DOHH2 (cell line): ENCODE results near the gene SRC.

ENCODE experiments used
- H3F3A ChIP-seq: fragments of 200-600 bp; sonication (generic), shearing (Covaris generic); 2 replicates; pipeline ENCODE4 v1.6.0; 2016; ENCODE audit warnings: antibody characterized with exemption, mild to moderate bottlenecking; ENCODE audit not compliant: control insufficient read depth, insufficient read depth
- H3K27ac ChIP-seq: fragments of 200-600 bp; sonication (generic); 2 replicates; pipeline ENCODE4 v1.5.1; 2014; ENCODE audit warnings: low read depth, mild to moderate bottlenecking, low read length, moderate library complexity
- H3K27me3 ChIP-seq: fragments of 200-600 bp; sonication (generic); 2 replicates; pipeline ENCODE4 v1.6.1; 2014; ENCODE audit warnings: mild to moderate bottlenecking, low read length, mixed read lengths; ENCODE audit not compliant: control insufficient read depth
- H3K36me3 ChIP-seq: fragments of 200-600 bp; sonication (generic); 2 replicates; pipeline ENCODE4 v1.6.1; 2014; ENCODE audit warnings: mild to moderate bottlenecking, low read length, moderate library complexity, mixed read lengths; ENCODE audit not compliant: control insufficient read depth
- H3K4me1 ChIP-seq: fragments of 200-600 bp; sonication (generic); 2 replicates; pipeline ENCODE4 v1.6.1; 2014; ENCODE audit warnings: mild to moderate bottlenecking, low read length, mixed read lengths; ENCODE audit not compliant: control insufficient read depth
- H3K4me2 ChIP-seq: fragments of 200-600 bp; sonication (generic); 2 replicates; pipeline ENCODE4 v1.6.0; 2014; ENCODE audit warnings: mild to moderate bottlenecking, low read length, moderate library complexity
- H3K4me3 ChIP-seq: fragments of 200-600 bp; sonication (generic); 2 replicates; pipeline ENCODE4 v1.5.1; 2014; ENCODE audit warnings: mild to moderate bottlenecking, low read length, mixed read lengths
- H3K79me2 ChIP-seq: fragments of 200-600 bp; sonication (generic); 2 replicates; pipeline ENCODE4 v1.6.1; 2014; ENCODE audit warnings: mild to moderate bottlenecking, low read length, mixed read lengths; ENCODE audit not compliant: control insufficient read depth
- H3K9me2 ChIP-seq: fragments of 200-600 bp; sonication (generic); replicated peaks from 2 replicates; pipeline ENCODE4 v1.6.1; 2014; ENCODE audit warnings: mild to moderate bottlenecking, low read length, mixed read lengths; ENCODE audit not compliant: control insufficient read depth
- H3K9me3 ChIP-seq: fragments of 200-600 bp; sonication (generic); 2 replicates; pipeline ENCODE4 v1.6.1; 2014; ENCODE audit warnings: antibody characterized with exemption, low read length, mixed read lengths; ENCODE audit not compliant: control insufficient read depth, insufficient read depth
- H4K20me1 ChIP-seq: fragments of 200-600 bp; sonication (generic); 2 replicates; pipeline ENCODE4 v1.6.0; 2014; ENCODE audit warnings: low read depth, mild to moderate bottlenecking, antibody characterized with exemption, low read length, moderate library complexity; ENCODE audit not compliant: control insufficient read depth, insufficient read depth
- EZH2phosphoT487 ChIP-seq: fragments of 200-600 bp; sonication (generic); IDR thresholded peaks from 2 replicates; pipeline ENCODE4 v1.6.1; 2017; ENCODE audit warnings: borderline replicate concordance, mild to moderate bottlenecking, antibody characterized with exemption, low read length, moderate library complexity, mixed read lengths
- TF ChIP-seq, protein P1 (sequence below): fragments of 200-600 bp; sonication (generic); IDR thresholded peaks from one replicate; pipeline ENCODE4 v1.5.1; 2014; ENCODE audit warnings: antibody characterized with exemption, mild to moderate bottlenecking, low read depth, low read length; ENCODE audit not compliant: poor library complexity, severe bottlenecking

The SRC gene

DNA sequence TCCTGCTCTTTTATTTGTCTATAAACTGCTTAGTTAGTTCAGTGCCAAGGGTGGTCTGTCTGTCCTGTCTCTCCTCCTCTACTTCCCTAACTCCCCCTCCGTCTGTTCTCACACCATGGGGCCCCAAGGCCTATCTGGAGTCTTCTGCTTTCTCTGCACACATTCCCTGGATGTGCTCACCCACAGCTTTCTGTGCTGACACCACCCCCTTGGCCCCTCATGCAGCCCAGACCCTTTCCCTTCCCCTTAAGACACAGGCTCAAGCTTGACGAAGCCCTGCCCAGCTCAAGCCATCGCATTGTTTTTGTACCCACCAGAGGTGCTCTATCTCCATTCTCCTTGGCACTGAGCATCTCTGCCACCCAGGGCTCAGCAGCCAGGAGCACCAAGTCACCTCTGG is 97.0 kb downstream of the SRC start:
- Histone ChIP-seq H3K4me2 (no peak overlapping the region), H3F3A (no peaks in the 10 kb centered on the region), H3K27ac (no peak overlapping the region), H3K79me2 (no peaks in the 10 kb centered on the region), H3K4me1 (no peaks in the 10 kb centered on the region), H3K27me3 (peaks cover 7% of the 10 kb centered on the region), H3K36me3 (no peaks in the 10 kb centered on the region), H3K9me2 (no peaks in the 10 kb centered on the region), H4K20me1 (no peaks in the 10 kb centered on the region), H3K4me3 (no peak overlapping the region), H3K9me3 (no peaks in the 10 kb centered on the region)
- TF ChIP-seq, protein P1, sequence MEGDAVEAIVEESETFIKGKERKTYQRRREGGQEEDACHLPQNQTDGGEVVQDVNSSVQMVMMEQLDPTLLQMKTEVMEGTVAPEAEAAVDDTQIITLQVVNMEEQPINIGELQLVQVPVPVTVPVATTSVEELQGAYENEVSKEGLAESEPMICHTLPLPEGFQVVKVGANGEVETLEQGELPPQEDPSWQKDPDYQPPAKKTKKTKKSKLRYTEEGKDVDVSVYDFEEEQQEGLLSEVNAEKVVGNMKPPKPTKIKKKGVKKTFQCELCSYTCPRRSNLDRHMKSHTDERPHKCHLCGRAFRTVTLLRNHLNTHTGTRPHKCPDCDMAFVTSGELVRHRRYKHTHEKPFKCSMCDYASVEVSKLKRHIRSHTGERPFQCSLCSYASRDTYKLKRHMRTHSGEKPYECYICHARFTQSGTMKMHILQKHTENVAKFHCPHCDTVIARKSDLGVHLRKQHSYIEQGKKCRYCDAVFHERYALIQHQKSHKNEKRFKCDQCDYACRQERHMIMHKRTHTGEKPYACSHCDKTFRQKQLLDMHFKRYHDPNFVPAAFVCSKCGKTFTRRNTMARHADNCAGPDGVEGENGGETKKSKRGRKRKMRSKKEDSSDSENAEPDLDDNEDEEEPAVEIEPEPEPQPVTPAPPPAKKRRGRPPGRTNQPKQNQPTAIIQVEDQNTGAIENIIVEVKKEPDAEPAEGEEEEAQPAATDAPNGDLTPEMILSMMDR: no peak
- no peak for TF ChIP-seq EZH2phosphoT487

- peaks cover 7% of the 10 kb centered on the region for H3K27me3 ChIP-seq
- no peaks in the 10 kb centered on the region for H4K20me1 ChIP-seq
- no peak overlapping the region for H3K4me2 ChIP-seq
- H3K4me3 ChIP-seq: no peak overlapping the region
- H3K4me1 ChIP-seq: no peaks in the 10 kb centered on the region
- H3K9me2 ChIP-seq: no peaks in the 10 kb centered on the region
- no peaks in the 10 kb centered on the region for H3K9me3 ChIP-seq
- TF ChIP-seq, protein P1: no peak
- no peaks in the 10 kb centered on the region for H3K36me3 ChIP-seq
- H3K79me2 ChIP-seq: no peaks in the 10 kb centered on the region
- no peak overlapping the region for H3K27ac ChIP-seq
- no peaks in the 10 kb centered on the region for H3F3A ChIP-seq
Observed at GRCh38 chr20:37443596-37443995, 97.7 kb downstream of the SRC start.

GRCh38 chr20:37445041-37445440 is 99.1 kb downstream of the SRC start:
- no peak overlapping the region for H3K27ac ChIP-seq
- no peak overlapping the region for H3K4me2 ChIP-seq
- no peaks in the 10 kb centered on the region for H4K20me1 ChIP-seq
- no peaks in the 10 kb centered on the region for H3F3A ChIP-seq
- no peaks in the 10 kb centered on the region for H3K79me2 ChIP-seq
- H3K36me3 ChIP-seq: no peaks in the 10 kb centered on the region
- H3K9me2 ChIP-seq: no peaks in the 10 kb centered on the region
- no peaks in the 10 kb centered on the region for H3K9me3 ChIP-seq
- no peaks in the 10 kb centered on the region for H3K4me1 ChIP-seq
- H3K4me3 ChIP-seq: no peak overlapping the region
- TF ChIP-seq, protein P1: no peak
- no peak for TF ChIP-seq EZH2phosphoT487
- H3K27me3 ChIP-seq: peaks cover 7% of the 10 kb centered on the region
